Coronary artery (tissue), 2 donors: ENCODE results near the gene KCNIP3.
"Not testable (repeated sequence)": the region's sequence is repeated elsewhere in the genome, so short reads cannot be mapped to it uniquely, and the experiment has no call there.

Experiments used
- DNase-seq: peaks from one replicate; pipeline ENCODE4 v3.0.0-alpha.2; 2017; ENCODE audit warnings: low spot score
- H3K27ac ChIP-seq, 2 donors: fragments of 200-600 bp; sonication (generic); one replicate each; pipeline ENCODE4 v1.5.1; 2016 to 2019
- H3K4me3 ChIP-seq: fragments of 200-600 bp; sonication (generic); 2 replicates; pipeline ENCODE4 v1.5.1; 2016; ENCODE audit warnings: mild to moderate bottlenecking, moderate library complexity
- TF ChIP-seq, protein P1 (sequence below): fragments of 200-600 bp; sonication (generic); IDR thresholded peaks from one replicate; pipeline ENCODE4 v1.5.1; 2019; ENCODE audit warnings: antibody characterized with exemption

The KCNIP3 gene

DNA sequence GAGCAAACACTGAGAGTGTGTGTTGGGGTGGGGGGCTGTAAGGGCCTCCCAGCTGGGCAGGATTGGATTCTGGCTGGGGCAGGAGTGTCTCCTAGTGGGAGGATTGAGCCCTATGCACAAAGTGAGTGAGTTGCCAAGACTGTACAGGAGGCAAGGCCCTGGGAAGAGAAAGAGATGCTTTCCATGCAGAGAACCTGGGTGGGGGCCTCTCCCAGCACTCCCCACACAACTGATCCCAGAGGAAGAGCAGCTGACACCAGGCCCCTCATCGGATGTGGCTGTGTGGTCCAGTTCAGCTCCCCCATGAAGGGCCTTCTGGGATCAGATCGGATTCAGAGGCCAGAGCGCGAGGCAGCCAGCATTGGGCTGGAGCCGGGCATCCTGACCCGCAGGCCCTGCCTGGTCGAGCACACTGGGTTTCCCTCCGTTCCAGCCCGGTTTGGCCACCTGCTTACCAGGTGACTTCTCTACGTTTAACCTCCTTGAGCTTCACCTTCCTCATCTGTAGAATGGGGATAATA is 56.0 kb downstream of the KCNIP3 start:
- peak; percentile 41 for DNase-seq
- TF ChIP-seq, protein P1, sequence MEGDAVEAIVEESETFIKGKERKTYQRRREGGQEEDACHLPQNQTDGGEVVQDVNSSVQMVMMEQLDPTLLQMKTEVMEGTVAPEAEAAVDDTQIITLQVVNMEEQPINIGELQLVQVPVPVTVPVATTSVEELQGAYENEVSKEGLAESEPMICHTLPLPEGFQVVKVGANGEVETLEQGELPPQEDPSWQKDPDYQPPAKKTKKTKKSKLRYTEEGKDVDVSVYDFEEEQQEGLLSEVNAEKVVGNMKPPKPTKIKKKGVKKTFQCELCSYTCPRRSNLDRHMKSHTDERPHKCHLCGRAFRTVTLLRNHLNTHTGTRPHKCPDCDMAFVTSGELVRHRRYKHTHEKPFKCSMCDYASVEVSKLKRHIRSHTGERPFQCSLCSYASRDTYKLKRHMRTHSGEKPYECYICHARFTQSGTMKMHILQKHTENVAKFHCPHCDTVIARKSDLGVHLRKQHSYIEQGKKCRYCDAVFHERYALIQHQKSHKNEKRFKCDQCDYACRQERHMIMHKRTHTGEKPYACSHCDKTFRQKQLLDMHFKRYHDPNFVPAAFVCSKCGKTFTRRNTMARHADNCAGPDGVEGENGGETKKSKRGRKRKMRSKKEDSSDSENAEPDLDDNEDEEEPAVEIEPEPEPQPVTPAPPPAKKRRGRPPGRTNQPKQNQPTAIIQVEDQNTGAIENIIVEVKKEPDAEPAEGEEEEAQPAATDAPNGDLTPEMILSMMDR, result no peak

DNA sequence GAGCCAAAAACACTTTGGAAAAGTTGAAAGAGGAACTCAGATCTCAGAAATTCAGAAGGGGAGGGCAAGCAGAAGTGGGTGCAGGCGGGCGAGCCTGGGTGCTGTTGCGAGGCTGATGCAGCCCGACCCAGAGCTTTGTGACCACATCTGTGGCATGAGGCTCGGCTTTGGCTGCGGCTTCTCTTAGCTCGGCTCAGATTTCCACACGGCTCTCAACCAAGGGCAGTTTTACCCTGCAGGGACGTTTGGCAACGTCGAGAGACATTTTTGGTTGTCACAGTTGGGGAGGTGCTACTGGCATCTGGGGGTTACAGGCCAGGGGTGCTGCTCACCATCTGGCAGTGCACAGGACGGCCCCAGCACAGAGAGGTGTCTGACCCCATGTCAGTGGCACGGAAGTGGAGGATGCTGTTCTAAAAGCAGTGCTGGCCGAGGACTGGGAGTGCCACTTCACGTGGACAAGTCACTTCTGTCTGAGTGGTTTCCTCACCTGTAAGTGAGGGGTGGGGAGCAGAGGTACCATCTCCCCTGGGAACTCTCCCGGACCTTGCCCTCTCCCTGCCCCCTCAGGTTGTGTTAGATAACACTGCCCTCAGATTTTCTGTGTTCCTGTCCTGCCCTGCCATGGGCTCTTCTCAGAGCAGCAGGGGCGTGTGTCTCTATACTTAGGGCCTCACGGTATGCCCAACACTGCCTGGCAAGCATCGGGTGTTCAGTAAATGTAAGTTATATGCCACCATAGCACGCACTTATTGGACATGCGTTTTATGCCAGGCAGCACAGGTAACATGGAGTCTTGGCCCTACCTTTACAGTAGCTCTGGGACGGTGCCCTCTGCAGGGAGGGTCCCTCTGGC is 56.7 kb downstream of the KCNIP3 start:
- Histone ChIP-seq H3K27ac (no peak overlapping the region), H3K4me3 (no peak overlapping the region)
- TF ChIP-seq, protein P1, result no peak
- peak; percentile 64 for DNase-seq

More for the DNA sequence above, 56.0 kb downstream of the KCNIP3 start:
- H3K4me3 ChIP-seq, result no peak overlapping the region
- no peak overlapping the region for H3K27ac ChIP-seq

DNA sequence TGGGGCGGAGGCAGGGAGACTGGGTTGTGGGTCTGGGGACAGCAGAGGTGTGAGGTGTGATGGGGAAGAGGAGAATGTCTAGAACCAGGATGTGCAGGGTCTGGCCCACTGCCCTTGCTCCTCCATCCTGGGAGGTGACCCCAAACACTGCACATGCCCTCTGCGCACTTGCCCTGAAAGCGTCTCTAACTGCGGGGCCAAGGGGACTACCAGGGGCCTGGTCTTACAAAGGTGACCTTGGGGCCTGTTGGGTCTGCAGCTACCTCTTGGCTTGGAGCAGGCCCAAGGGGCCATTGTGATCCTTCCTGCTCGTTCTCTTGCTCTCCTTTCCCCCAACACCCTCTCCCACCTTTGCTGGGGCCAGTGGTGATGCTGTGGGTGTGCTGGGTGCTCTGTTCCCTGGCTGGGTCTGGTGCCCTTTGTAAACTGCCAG is 57.3 kb downstream of the KCNIP3 start:
- peak; percentile 58 for DNase-seq
- Histone ChIP-seq H3K27ac (no peak overlapping the region), H3K4me3 (no peak overlapping the region)
- TF ChIP-seq, protein P1, result no peak

DNA sequence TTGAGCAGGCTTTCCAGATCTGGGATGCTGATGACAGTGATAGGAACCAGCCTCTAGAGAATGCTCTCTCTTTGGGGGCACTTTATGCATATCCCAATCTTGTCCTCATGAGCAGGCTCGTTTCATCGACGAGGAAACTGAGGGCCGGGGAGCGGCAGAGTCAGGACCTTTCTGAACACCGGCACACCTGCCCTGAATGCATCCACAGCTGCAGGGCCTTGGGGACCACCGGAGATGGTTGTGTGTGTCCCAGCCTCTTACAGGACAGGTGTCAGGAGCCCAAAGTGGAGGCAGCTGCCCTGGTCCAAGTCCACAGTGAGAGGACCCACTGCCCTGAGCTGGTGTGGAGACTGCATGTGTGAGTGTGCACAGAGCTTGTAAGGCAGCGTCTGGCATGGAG is 57.8 kb downstream of the KCNIP3 start:
- Histone ChIP-seq H3K4me3 (no peak overlapping the region), H3K27ac (no peak overlapping the region)
- TF ChIP-seq, protein P1, result no peak
- DNase-seq, result no peak

DNA sequence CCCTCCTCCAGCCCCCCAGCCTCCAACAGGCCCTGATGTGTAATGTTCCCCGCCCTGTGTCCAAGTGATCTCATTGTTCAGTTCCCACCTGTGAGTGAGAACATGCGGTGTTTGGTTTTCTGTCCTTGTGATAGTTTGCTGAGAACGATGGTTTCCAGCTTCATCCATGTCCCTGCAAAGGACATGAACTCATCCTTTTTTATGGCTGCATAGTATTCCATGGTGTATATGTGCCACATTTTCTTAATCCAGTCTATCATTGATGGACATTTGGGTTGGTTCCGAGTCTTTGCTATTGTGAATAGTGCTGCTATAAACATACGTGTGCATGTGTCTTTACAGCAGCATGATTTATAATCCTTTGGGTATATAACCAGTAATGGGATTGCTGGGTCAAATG is 58.3 kb downstream of the KCNIP3 start:
- DNase-seq, H3K4me3 ChIP-seq, H3K27ac ChIP-seq: not testable (repeated sequence)

DNA sequence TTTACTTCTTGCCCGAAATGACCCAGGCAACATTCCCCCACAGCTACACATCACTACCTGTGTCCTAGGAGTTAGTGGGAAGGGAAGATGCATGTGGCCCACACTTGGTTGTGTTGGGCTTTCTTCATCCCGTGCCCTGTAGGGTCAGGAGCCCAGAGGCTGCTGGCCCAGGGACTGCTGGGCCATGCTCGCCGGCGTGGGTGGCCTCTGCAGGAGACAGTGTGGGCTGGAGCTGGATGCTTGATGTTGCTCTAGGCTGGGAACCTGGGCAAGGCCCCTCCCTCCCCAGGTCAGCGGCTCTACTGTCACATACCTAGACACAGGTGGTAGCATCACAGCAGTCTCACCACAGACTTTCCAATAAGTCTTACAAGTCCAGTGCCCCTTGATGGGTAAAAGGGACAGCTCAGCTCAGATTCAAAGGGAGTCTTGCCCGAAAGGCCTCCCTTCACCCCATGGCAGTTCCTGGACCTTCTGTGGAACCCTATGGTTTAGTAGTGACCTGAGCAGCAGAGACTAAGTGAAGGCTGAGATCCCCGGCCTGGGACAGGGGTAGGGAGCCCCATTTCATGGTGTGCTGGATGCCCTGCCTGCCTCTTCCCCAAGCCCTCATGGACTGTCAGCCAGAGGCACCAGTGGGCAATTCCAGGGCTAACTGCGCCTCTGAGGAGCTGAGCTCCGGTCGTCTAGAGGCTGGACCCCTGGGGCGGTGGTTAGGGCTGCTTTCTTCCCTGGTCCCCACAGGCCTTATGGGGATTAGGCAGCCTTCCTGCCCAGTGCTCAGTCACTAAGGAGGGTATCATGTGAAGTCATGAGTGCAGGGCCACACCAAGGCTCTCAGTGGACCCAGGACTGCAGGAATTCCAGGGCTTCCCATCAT is 59.9 kb downstream of the KCNIP3 start:
- H3K27ac ChIP-seq, result no peak overlapping the region
- TF ChIP-seq, protein P1, result no peak
- H3K4me3 ChIP-seq, result no peak overlapping the region
- DNase-seq, result peak; percentile 54

DNA sequence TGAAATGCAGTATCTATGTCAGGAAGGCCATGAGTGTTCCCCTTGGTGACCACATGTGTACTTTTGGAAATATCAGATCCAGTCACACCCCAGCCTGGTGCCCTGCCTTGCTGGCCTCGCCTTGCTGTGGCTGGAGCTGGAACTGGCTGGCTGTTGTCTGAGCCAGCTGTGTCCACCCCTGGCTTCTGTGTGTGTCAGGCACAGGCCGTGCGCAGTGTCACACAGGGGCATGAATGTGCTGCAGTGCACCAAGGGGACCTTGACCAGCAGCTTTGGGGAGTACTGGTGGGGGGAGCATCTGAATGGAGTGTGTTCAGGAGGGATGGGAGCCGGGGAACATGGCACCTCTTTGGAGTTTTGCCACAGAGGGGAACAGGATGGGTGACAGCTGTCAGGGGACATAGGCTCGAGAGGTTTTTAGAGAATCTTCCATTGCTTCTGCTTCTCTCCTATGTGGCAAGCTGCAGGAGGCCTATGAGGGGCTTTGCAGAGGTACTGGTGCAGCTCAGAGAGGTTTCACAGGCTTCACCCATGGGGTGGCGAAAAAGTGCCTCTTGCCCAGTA is 60.7 kb downstream of the KCNIP3 start:
- DNase-seq, result peak; percentile 63
- Histone ChIP-seq H3K4me3 (no peak overlapping the region), H3K27ac (no peak overlapping the region)
- TF ChIP-seq, protein P1, result no peak
